H1 (cell line): ENCODE data around the gene RSRC2. TPM values are rescaled to one million over a fixed set of nuclear protein-coding genes. Genes with fewer than 3 reads are reported as not detected.

Source experiments
- ATF3 ChIP-seq: IDR thresholded peaks from 2 replicates; pipeline ENCODE4 v1.6.1; 2011; ENCODE audit warnings: low read depth, mild to moderate bottlenecking, low read length; ENCODE audit not compliant: insufficient read depth
- BACH1 ChIP-seq: IDR thresholded peaks from 2 replicates; pipeline ENCODE4 v1.6.1; 2012; ENCODE audit warnings: low read length, improper control_type of control experiment
- MAFK ChIP-seq: IDR thresholded peaks from 2 replicates; pipeline ENCODE4 v1.6.1; 2012; ENCODE audit warnings: low read depth, mild to moderate bottlenecking, improper control_type of control experiment, low read length
- RFX5 ChIP-seq: IDR thresholded peaks from 2 replicates; pipeline ENCODE4 v1.6.1; 2011; ENCODE audit warnings: low read depth, low read length, improper control_type of control experiment, borderline replicate concordance
- SRF ChIP-seq: IDR thresholded peaks from 2 replicates; pipeline ENCODE4 v1.6.1; 2011; ENCODE audit warnings: mild to moderate bottlenecking, low read depth, low read length, moderate library complexity
- USF2 ChIP-seq: IDR thresholded peaks from 2 replicates; pipeline ENCODE4 v1.6.1; 2011; ENCODE audit warnings: low read length, improper control_type of control experiment
- polyA plus RNA-seq, 7 experiments: library from polyadenylated mRNA; depleted of rRNA in 3 of 7; stranded (reverse) in 5 of 7; unstranded in 2 of 7; fragments of >200 nt in 5 of 7; fragments of 200-250 nt in 2 of 7; gene quantifications; 1 replicate in 5 of 7; 2 replicates in 1 of 7; 4 replicates in 1 of 7; pipeline versions ENCODE4 v1.2.1 to v1.2.3, GENCODE V29; 2011 to 2013; ENCODE audit warnings: missing spikeins in 2 of 7, mixed read lengths in 2 of 7
- total RNA-seq: library from RNA; stranded (reverse); fragmentation: NEBNext Ultra II Directional; extraction: Animal tissue kit (Norgen Biotek cat#: 25700); gene quantifications from 2 replicates; pipeline ENCODE4 v1.2.1, GENCODE V29; 2021

RSRC2 gene
- total and polyA plus RNA-seq, 2 of the 8 experiments (the other 6 are each of a cell fraction or from before 2014, with no cell fraction given): 15.9 to 71.4 TPM

GRCh38 chr12:122533856-122534255 is 7.1 kb upstream of the RSRC2 start (continued):
- TF ChIP-seq USF2 (no peak), BACH1 (no peak), SRF (no peak), MAFK (no peak), RFX5 (no peak), ATF3 (no peak)
- TF ChIP-seq, all 59 proteins: peak for 0
